Body of pancreas (tissue), 4 donors: Measurements from ENCODE around the gene MGMT. TPM values are rescaled to one million over a fixed set of nuclear protein-coding genes. Genes with fewer than 3 reads are reported as not detected.

Experiments used
- ATAC-seq: fragments of 150-250 bp; one replicate; pipeline ENCODE4 v1.9.1; 2016
- DNase-seq, 4 donors: peaks; one replicate each; pipeline ENCODE4 v3.0.0-alpha.2; 2019
- H3K27ac ChIP-seq, 4 donors: fragments of 200-600 bp; sonication (generic); 1 replicate in 3 of 4; 2 replicates in 1 of 4; pipeline versions ENCODE4 v1.5.1 to v1.6.1; 2016 to 2019; ENCODE audit warnings: mild to moderate bottlenecking in 1 of 4, mixed read lengths in 1 of 4, moderate library complexity in 1 of 4
- H3K27me3 ChIP-seq, 2 donors: fragments of 200-600 bp; sonication (generic); one replicate each; pipeline ENCODE4 v1.6.0; 2016; ENCODE audit warnings: mild to moderate bottlenecking in 1 of 2
- H3K36me3 ChIP-seq, 2 donors: fragments of 200-600 bp; sonication (generic); replicated peaks in 1 of 2; 2 replicates each; pipeline ENCODE4 v1.5.1; 2016; ENCODE audit warnings: low read depth in 2 of 2; ENCODE audit not compliant: insufficient read depth in 1 of 2
- H3K4me1 ChIP-seq: fragments of 200-600 bp; sonication (generic); one replicate; pipeline ENCODE4 v1.6.0; 2016
- H3K4me3 ChIP-seq, 2 donors: fragments of 200-600 bp; sonication (generic); 1 replicate in 1 of 2; 2 replicates in 1 of 2; pipeline ENCODE4 v1.5.1; 2016 to 2019
- H3K9me3 ChIP-seq, 3 donors: fragments of 200-600 bp; sonication (generic); 1 replicate in 2 of 3; 2 replicates in 1 of 3; pipeline ENCODE4 v1.5.1; 2016
- POLR2A ChIP-seq, 3 donors: fragments of 450-650 bp; IDR thresholded peaks; one replicate each; pipeline ENCODE4 v1.6.1; 2016; ENCODE audit warnings: antibody characterized with exemption in 3 of 3, mild to moderate bottlenecking in 2 of 3
- WGBS, 2 donors: methylation state at CpG; one replicate each; pipeline ENCODE4 v1.1.5; 2017; 5-methylcytosine and 5-hydroxymethylcytosine counted together
- intact Hi-C: fragments of 100-400 bp; cut with DNase I; formaldehyde crosslinking; loops from one replicate; pipeline ENCODE4 v1.15.1; 2023
- total RNA-seq, 2 donors: library from RNA; depleted of rRNA; stranded (reverse); fragments of >200 nt; gene quantifications; one replicate each; pipeline ENCODE4 v1.1.0, GENCODE V29; 2016
- TF ChIP-seq, protein P1 (sequence below), 7 experiments: fragments of 450-650 bp in 4 of 7; fragments of 200-600 bp in 3 of 7; sonication (generic) in 3 of 7; IDR thresholded peaks; one replicate each; pipeline ENCODE4 v1.5.1; 2016 to 2019; ENCODE audit warnings: antibody characterized with exemption in 7 of 7

MGMT gene
- total RNA-seq, 2 donors from 2014 or later, result 13.7 to 25.4 TPM

DNA sequence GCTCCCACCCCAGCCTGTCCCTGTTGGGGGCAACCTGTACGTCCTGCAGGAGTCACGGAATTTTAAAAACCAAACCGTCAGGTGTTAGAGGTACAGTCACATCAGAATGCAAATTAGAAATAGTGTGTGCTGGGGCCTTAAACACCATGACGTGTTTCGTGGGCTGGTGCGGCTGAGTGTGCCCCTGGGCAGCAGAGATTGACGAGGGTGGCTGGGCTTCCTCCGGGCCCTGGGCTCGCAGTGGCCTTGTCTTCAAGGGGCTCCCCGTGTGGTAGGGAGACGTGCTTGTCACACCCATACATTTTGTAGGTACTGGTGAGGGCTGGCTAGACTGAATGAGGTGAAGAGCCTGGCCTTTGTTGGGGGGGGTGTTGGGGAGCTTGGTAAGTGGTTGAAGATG lies 7.6 kb downstream of the MGMT start:
- intact Hi-C loops, result no loop called here
- H3K4me3 ChIP-seq, result no peak overlapping the region

DNA sequence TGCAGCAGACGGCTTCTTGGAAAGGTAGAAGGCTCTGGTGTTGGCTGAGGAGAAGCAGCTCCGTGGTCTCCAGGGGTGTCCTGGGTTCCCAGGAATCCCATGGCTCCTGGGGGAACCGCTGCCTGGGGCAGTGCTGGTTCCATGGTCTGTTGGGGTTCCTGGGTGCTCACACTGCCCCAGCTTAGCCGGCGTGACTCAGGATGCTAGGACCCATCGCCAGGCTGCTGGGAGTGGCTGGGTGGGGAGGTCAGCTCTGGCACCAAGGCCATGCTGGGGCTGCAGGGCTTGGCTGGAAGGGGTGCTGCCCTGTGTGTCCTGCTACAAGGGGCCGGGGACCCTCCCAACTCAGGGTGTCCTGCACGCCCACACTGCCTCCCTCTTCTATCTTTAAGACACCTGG lies 9.4 kb downstream of the MGMT start:
- no peaks in the 10 kb centered on the region for H3K36me3 ChIP-seq

More for the DNA sequence above, 7.6 kb downstream of the MGMT start:
- Histone ChIP-seq H3K36me3 (no peaks in the 10 kb centered on the region), H3K27me3 (no peaks in the 10 kb centered on the region), H3K4me1 (peaks cover 13% of the 10 kb centered on the region), H3K9me3 (no peaks in the 10 kb centered on the region), H3K27ac (no peak overlapping the region)
- WGBS, 2 donors, result 92% methylated on average over 11 of the region's 11 CpGs
- DNase-seq, result no peak
- no peak for ATAC-seq
- TF ChIP-seq, protein P1, sequence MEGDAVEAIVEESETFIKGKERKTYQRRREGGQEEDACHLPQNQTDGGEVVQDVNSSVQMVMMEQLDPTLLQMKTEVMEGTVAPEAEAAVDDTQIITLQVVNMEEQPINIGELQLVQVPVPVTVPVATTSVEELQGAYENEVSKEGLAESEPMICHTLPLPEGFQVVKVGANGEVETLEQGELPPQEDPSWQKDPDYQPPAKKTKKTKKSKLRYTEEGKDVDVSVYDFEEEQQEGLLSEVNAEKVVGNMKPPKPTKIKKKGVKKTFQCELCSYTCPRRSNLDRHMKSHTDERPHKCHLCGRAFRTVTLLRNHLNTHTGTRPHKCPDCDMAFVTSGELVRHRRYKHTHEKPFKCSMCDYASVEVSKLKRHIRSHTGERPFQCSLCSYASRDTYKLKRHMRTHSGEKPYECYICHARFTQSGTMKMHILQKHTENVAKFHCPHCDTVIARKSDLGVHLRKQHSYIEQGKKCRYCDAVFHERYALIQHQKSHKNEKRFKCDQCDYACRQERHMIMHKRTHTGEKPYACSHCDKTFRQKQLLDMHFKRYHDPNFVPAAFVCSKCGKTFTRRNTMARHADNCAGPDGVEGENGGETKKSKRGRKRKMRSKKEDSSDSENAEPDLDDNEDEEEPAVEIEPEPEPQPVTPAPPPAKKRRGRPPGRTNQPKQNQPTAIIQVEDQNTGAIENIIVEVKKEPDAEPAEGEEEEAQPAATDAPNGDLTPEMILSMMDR (IDR thresholded peaks at IDR 0.05), result no peak
- no peak for TF ChIP-seq POLR2A (IDR thresholded peaks at IDR 0.05)

DNA sequence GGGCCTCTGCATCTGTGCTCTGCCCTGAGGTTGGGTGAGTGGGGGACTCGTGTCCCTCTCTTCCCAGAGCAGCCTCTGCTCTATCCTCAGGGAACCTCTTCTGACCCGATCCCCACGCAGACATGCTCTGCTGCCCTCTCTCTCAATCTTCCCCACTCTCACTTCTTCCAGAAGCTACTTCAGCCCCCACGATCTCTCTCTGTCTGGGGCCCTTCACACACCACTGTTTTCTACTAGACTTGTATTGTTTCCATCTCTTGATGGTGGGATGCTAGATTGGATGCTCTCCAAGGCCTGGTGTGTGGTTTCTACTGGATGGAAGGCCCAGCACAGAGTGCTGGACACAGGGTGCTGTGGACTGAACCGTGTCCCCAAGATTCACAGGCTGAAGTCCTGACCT lies 10.0 kb downstream of the MGMT start:
- TF ChIP-seq, protein P1 (IDR thresholded peaks at IDR 0.05), result no peak
- no peak for TF ChIP-seq POLR2A (IDR thresholded peaks at IDR 0.05)
- Histone ChIP-seq H3K27me3 (no peaks in the 10 kb centered on the region), H3K4me3 (no peak overlapping the region), H3K27ac (no peak overlapping the region), H3K36me3 (no peaks in the 10 kb centered on the region), H3K9me3 (peaks cover 0 to under 1% (median 0%) of the 10 kb centered on the region in 3 donors), H3K4me1 (no peaks in the 10 kb centered on the region)
- no peak for DNase-seq
- no peak for ATAC-seq
- WGBS, 2 donors, result 95 to 97% methylated on average over 5 of the region's 5 CpGs
- intact Hi-C loops, result no loop called here

More for the DNA sequence above, 9.4 kb downstream of the MGMT start:
- intact Hi-C loops, result no loop called here
- H3K4me1 ChIP-seq, result no peaks in the 10 kb centered on the region
- no peak for ATAC-seq
- H3K9me3 ChIP-seq, result no peaks in the 10 kb centered on the region
- H3K27ac ChIP-seq, result no peak overlapping the region
- no peak overlapping the region for H3K4me3 ChIP-seq
- 97% methylated on average over 5 to 8 of the region's 8 CpGs for WGBS, 2 donors
- no peak for TF ChIP-seq POLR2A (IDR thresholded peaks at IDR 0.05)
- TF ChIP-seq, protein P1 (IDR thresholded peaks at IDR 0.05), result no peak
- no peaks in the 10 kb centered on the region for H3K27me3 ChIP-seq
- no peak for DNase-seq

DNA sequence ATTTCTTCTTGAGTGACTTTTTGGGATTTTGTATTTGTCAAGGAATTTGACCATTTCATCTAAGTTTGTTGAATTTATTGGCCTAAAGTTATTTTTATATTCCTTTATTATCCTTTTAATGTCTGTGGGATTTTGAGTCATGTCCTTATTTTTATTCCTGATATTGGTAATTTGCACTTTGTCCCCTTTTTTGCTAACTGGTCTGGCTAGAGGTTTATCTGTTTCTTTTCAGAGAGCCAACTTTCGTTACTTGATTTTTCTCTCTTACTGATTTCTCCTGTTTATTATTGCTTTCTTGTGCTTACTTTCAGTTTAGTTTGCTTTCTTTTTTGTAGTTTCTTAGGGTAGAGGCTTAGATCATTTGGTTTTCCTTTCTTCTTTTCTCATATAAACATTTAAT lies 14.6 kb downstream of the MGMT start:
- H3K9me3 ChIP-seq, result peaks cover 0 to 20% (median 0%) of the 10 kb centered on the region in 3 donors
- ATAC-seq (no peak), DNase-seq (no peak)
- no peaks in the 10 kb centered on the region for H3K36me3 ChIP-seq
- H3K4me1 ChIP-seq, result no peaks in the 10 kb centered on the region
- 89 to 100% methylated on average over 1 of the region's 1 CpG for WGBS, 2 donors
- H3K27ac ChIP-seq, result no peak overlapping the region
- H3K4me3 ChIP-seq, result no peak overlapping the region
- intact Hi-C loops, result no loop called here
- H3K27me3 ChIP-seq, result no peaks in the 10 kb centered on the region
- TF ChIP-seq, protein P1 (IDR thresholded peaks at IDR 0.05), result no peak
- TF ChIP-seq POLR2A (IDR thresholded peaks at IDR 0.05), result no peak

DNA sequence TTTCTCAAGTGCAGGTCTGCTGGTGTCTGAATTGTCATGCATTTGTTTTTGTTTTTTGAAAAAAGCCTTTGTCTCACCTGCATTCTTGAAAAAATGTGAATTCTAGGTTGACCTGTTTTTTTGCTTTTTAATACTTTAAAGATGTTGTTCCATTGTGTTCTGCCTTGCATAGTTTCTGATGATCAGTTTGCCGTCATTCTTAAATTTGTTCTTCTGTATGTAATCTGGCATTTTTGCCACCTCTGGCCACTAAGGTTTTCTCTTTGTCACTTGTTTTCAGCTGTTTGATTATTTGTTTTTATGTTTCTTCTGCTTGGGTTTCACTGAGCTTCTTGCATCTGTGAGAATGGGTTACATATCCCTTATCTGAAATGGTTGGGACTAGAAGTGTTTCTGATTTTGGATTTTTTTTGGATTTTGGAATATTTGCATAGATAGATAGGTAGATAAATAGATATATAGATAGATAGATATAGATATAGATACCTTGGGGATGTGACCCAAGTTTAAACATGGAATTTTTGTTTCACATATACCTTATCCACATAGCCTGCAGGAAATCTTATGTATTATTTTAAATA lies 16.5 kb downstream of the MGMT start:
- H3K27me3 ChIP-seq, result no peaks in the 10 kb centered on the region

More for the DNA sequence above, 16.5 kb downstream of the MGMT start:
- intact Hi-C loops, result no loop called here
- DNase-seq (no peak), ATAC-seq (no peak)
- TF ChIP-seq POLR2A (IDR thresholded peaks at IDR 0.05), result no peak
- TF ChIP-seq, protein P1 (IDR thresholded peaks at IDR 0.05), result no peak
- H3K9me3 ChIP-seq, result peaks cover 0 to 20% (median 0%) of the 10 kb centered on the region in 3 donors
- H3K36me3 ChIP-seq, result no peaks in the 10 kb centered on the region
- no peaks in the 10 kb centered on the region for H3K4me1 ChIP-seq
- WGBS, 2 donors, result 96 to 97% methylated on average over 1 of the region's 1 CpG
- H3K27ac ChIP-seq, result no peak overlapping the region
- no peak overlapping the region for H3K4me3 ChIP-seq
